H9 (cell line): ENCODE data around the gene PRKAG2. TPM values are rescaled to one million over a fixed set of nuclear protein-coding genes. Genes with fewer than 3 reads are reported as not detected.

Source experiments
- DNase-seq: peaks from one replicate; pipeline ENCODE4 v3.0.0-alpha.2; 2017
- H2AFZ ChIP-seq: one replicate; pipeline ENCODE4 v1.6.1; 2013; ENCODE audit warnings: mild to moderate bottlenecking, low read length, control low read depth, moderate library complexity
- H2AK5ac ChIP-seq: 2 replicates; pipeline ENCODE4 v1.6.1; 2013; ENCODE audit warnings: low read length, control low read depth, mixed read lengths; ENCODE audit not compliant: insufficient read length
- H2BK120ac ChIP-seq: one replicate; pipeline ENCODE4 v1.6.1; 2013; ENCODE audit warnings: low read depth, mild to moderate bottlenecking, low read length, control low read depth, inconsistent platforms; ENCODE audit not compliant: poor library complexity, severe bottlenecking
- H2BK12ac ChIP-seq: 2 replicates; pipeline ENCODE4 v1.6.1; 2013; ENCODE audit warnings: low read length, control low read depth, mixed read lengths, low read depth; ENCODE audit not compliant: insufficient read length
- H2BK15ac ChIP-seq: 2 replicates; pipeline ENCODE4 v1.6.1; 2013; ENCODE audit warnings: low read depth, low read length, control low read depth
- H2BK20ac ChIP-seq: one replicate; pipeline ENCODE4 v1.6.1; 2013; ENCODE audit warnings: low read depth, mild to moderate bottlenecking, low read length, control low read depth, inconsistent platforms; ENCODE audit not compliant: poor library complexity, severe bottlenecking
- H2BK5ac ChIP-seq: 2 replicates; pipeline ENCODE4 v1.6.1; 2013; ENCODE audit warnings: low read length, control low read depth, mixed read lengths; ENCODE audit not compliant: insufficient read length
- H3K14ac ChIP-seq: 2 replicates; pipeline ENCODE4 v1.6.1; 2013; ENCODE audit warnings: low read length, control low read depth; ENCODE audit not compliant: insufficient read depth
- H3K18ac ChIP-seq: 2 replicates; pipeline ENCODE4 v1.6.1; 2013; ENCODE audit warnings: low read depth, mild to moderate bottlenecking, mixed read lengths, low read length, control low read depth; ENCODE audit not compliant: insufficient read length
- H3K23ac ChIP-seq: 2 replicates; pipeline ENCODE4 v1.6.1; 2013; ENCODE audit warnings: low read length, control low read depth, mixed read lengths, low read depth; ENCODE audit not compliant: insufficient read length
- H3K23me2 ChIP-seq: 2 replicates; pipeline ENCODE4 v1.6.1; 2013; ENCODE audit warnings: low read depth, mild to moderate bottlenecking, mixed read lengths, low read length, control low read depth; ENCODE audit not compliant: insufficient read length, poor library complexity, severe bottlenecking
- H3K27ac ChIP-seq: 2 replicates; pipeline ENCODE4 v1.5.1; 2013; ENCODE audit warnings: low read length, control low read depth, mixed read lengths, low read depth; ENCODE audit not compliant: insufficient read length
- H3K27me3 ChIP-seq: 2 replicates; pipeline ENCODE4 v1.6.1; 2013; ENCODE audit warnings: low read length, control low read depth, inconsistent platforms; ENCODE audit not compliant: insufficient read depth
- H3K4ac ChIP-seq: 2 replicates; pipeline ENCODE4 v1.6.1; 2013; ENCODE audit warnings: low read depth, mild to moderate bottlenecking, control low read depth, inconsistent platforms, low read length, moderate library complexity
- H3K4me1 ChIP-seq: 2 replicates; pipeline ENCODE4 v1.6.1; 2013; ENCODE audit warnings: low read length, control low read depth, inconsistent platforms; ENCODE audit not compliant: insufficient read depth
- H3K4me2 ChIP-seq: 2 replicates; pipeline ENCODE4 v1.6.1; 2013; ENCODE audit warnings: low read length, control low read depth, mixed read lengths; ENCODE audit not compliant: insufficient read length, insufficient read depth
- H3K56ac ChIP-seq: 2 replicates; pipeline ENCODE4 v1.6.1; 2013; ENCODE audit warnings: low read depth, mild to moderate bottlenecking, mixed read lengths, low read length, control low read depth; ENCODE audit not compliant: insufficient read length
- H3K79me1 ChIP-seq: 2 replicates; pipeline ENCODE4 v1.6.1; 2013; ENCODE audit warnings: low read depth, mild to moderate bottlenecking, moderate library complexity, low read length, control low read depth, inconsistent platforms; ENCODE audit not compliant: insufficient read depth, poor library complexity, severe bottlenecking
- H3K79me2 ChIP-seq: 2 replicates; pipeline ENCODE4 v1.6.1; 2013; ENCODE audit warnings: low read length, control low read depth, inconsistent platforms; ENCODE audit not compliant: insufficient read depth
- H3K9ac ChIP-seq: 2 replicates; pipeline ENCODE4 v1.6.1; 2013; ENCODE audit warnings: low read length, control low read depth, mixed read lengths; ENCODE audit not compliant: insufficient read length; ENCODE audit errors: extremely low read depth
- H3K9me3 ChIP-seq: one replicate; pipeline ENCODE4 v1.6.1; 2013; ENCODE audit warnings: low read depth, low read length, inconsistent platforms; ENCODE audit not compliant: control insufficient read depth
- H3T11ph ChIP-seq: one replicate; pipeline ENCODE4 v1.6.1; 2013; ENCODE audit warnings: mild to moderate bottlenecking, low read length, control low read depth, inconsistent platforms
- H4K20me1 ChIP-seq: one replicate; pipeline ENCODE4 v1.6.1; 2013; ENCODE audit not compliant: control insufficient read depth, insufficient read length, insufficient read depth
- H4K5ac ChIP-seq: 2 replicates; pipeline ENCODE4 v1.6.1; 2013; ENCODE audit warnings: low read depth, mild to moderate bottlenecking, mixed read lengths, low read length, control low read depth; ENCODE audit not compliant: insufficient read length
- H4K8ac ChIP-seq: replicated peaks from 2 replicates; pipeline ENCODE4 v1.6.1; 2013; ENCODE audit warnings: low read length, control low read depth, mixed read lengths, low read depth; ENCODE audit not compliant: insufficient read length
- H4K91ac ChIP-seq: 2 replicates; pipeline ENCODE4 v1.6.1; 2013; ENCODE audit warnings: low read depth, mild to moderate bottlenecking, moderate library complexity, mixed read lengths, low read length, control low read depth; ENCODE audit not compliant: insufficient read length
- H3K27ac Mint-ChIP-seq, 3 experiments: 2 replicates in 2 of 3; 3 replicates in 1 of 3; pipeline ENCODE4 v1.8.0; 2020 to 2021; ENCODE audit warnings: mixed read lengths in 3 of 3, mild to moderate bottlenecking in 1 of 3, moderate library complexity in 1 of 3
- H3K27me3 Mint-ChIP-seq: 2 replicates; pipeline ENCODE4 v1.8.0; 2021; ENCODE audit warnings: low read depth, mild to moderate bottlenecking, moderate library complexity, mixed read lengths
- H3K36me3 Mint-ChIP-seq, 3 experiments: 2 replicates in 2 of 3; 3 replicates in 1 of 3; pipeline ENCODE4 v1.8.0; 2020 to 2021; ENCODE audit warnings: low read depth in 3 of 3, mixed read lengths in 3 of 3; ENCODE audit not compliant: insufficient read depth in 1 of 3
- H3K4me1 Mint-ChIP-seq, 2 experiments: 2 replicates each; pipeline ENCODE4 v1.8.0; 2020; ENCODE audit warnings: mixed read lengths in 2 of 2
- H3K4me3 Mint-ChIP-seq, 2 experiments: 2 replicates in 1 of 2; 3 replicates in 1 of 2; pipeline ENCODE4 v1.8.0; 2020 to 2021; ENCODE audit warnings: mild to moderate bottlenecking in 2 of 2, mixed read lengths in 2 of 2, moderate library complexity in 1 of 2
- H3K9me3 Mint-ChIP-seq, 2 experiments: 2 replicates in 1 of 2; 3 replicates in 1 of 2; pipeline ENCODE4 v1.8.0; 2020; ENCODE audit warnings: mild to moderate bottlenecking in 2 of 2, mixed read lengths in 2 of 2, moderate library complexity in 1 of 2
- CTCF ChIP-seq: fragments of 200-600 bp; sonication (generic); conservative IDR thresholded peaks from 3 replicates; pipeline ENCODE4 v1.8.0; 2021; ENCODE audit warnings: antibody characterized with exemption, mild to moderate bottlenecking
- WGBS: extraction: QIAGEN DNeasy Blood & Tissue Kit; methylation state at CpG from one replicate; pipeline ENCODE4 v1.1.7; 2013; ENCODE audit warnings: missing lambda C conversion rate, low lambda C conversion rate, mixed read lengths; ENCODE audit not compliant: insufficient read length; ENCODE audit errors: extremely low coverage; 5-methylcytosine and 5-hydroxymethylcytosine counted together
- total RNA-seq: library from RNA; stranded (reverse); gene quantifications from 2 replicates; pipeline ENCODE4 v1.2.1, GENCODE V29; 2021

PRKAG2 gene
- total RNA-seq, 1 experiment from 2014 or later = 11.8 TPM

- H4K20me1 ChIP-seq = no peaks in the 10 kb centered on the region
- Mint-ChIP-seq H3K9me3 (no peaks in the 10 kb centered on the region), H3K4me1 (peaks cover 4 to 9% of the 10 kb centered on the region in 2 experiments; a peak in 2 of 4 replicates), H3K4me3 (no peak overlapping the region), H3K27ac (no peak overlapping the region), H3K36me3 (no peaks in the 10 kb centered on the region; a peak in 1 of 7 replicates), H3K27me3 (no peaks in the 10 kb centered on the region)
- H2AFZ ChIP-seq = no peak overlapping the region
- no peaks in the 10 kb centered on the region for H3K23me2 ChIP-seq
- no peak overlapping the region for H4K8ac ChIP-seq
- no peaks in the 10 kb centered on the region for H3K27me3 ChIP-seq
- H3K27ac ChIP-seq = no peak overlapping the region
- H3K79me1 ChIP-seq = no peaks in the 10 kb centered on the region
- H2BK120ac ChIP-seq = no peak overlapping the region
- H2BK15ac ChIP-seq = no peak overlapping the region
- no peak overlapping the region for H2BK20ac ChIP-seq
- TF ChIP-seq CTCF = no peak
- no peak overlapping the region for H3K4me2 ChIP-seq
- no peak overlapping the region for H3K23ac ChIP-seq
- H3K14ac ChIP-seq = no peak overlapping the region
- H3K4ac ChIP-seq = no peak overlapping the region
- no peak overlapping the region for H3T11ph ChIP-seq
- no peak overlapping the region for H4K91ac ChIP-seq
- WGBS = no CpG with 5 or more reads among the region's 3 CpGs
- no peak overlapping the region for H2BK12ac ChIP-seq
- no peak overlapping the region for H3K18ac ChIP-seq
- no peaks in the 10 kb centered on the region for H3K9me3 ChIP-seq
- H4K5ac ChIP-seq = no peak overlapping the region
- no peak overlapping the region for H3K9ac ChIP-seq
- no peak for DNase-seq
- H3K56ac ChIP-seq = no peak overlapping the region
- no peak overlapping the region for H2BK5ac ChIP-seq
- H2AK5ac ChIP-seq = no peak overlapping the region
- no peaks in the 10 kb centered on the region; the same call in 1 of the 2 replicates for H3K4me1 ChIP-seq
- H3K79me2 ChIP-seq = no peaks in the 10 kb centered on the region; the same call in 1 of the 2 replicates
Measured at GRCh38 chr7:151600331-151600730, 276.6 kb downstream of the PRKAG2 start.
